Esophagus mucosa (tissue), 1 donor: ENCODE results near the gene RECQL5. TPM values are rescaled to one million over a fixed set of nuclear protein-coding genes. Genes with fewer than 3 reads are reported as not detected.
"Not testable (repeated sequence)": the region's sequence is repeated elsewhere in the genome, so short reads cannot be mapped to it uniquely, and the experiment has no call there.

Experiments used
- ATAC-seq: fragments of 200-7000 bp; cut with Tn5 transposase; one replicate; pipeline ENCODE4 v1.9.1; 2020
- total RNA-seq: library from RNA; stranded (reverse); gene quantifications from one replicate; pipeline ENCODE4 v1.2.4, GENCODE V29; 2023
- donor health status: DM: yes; HTN: yes; CAD: no.

RECQL5 gene
- total RNA-seq, 1 donor from 2014 or later: 36.6 TPM

GRCh38 chr17:75614556-75615270, 52.2 kb downstream of the RECQL5 start:
- ATAC-seq: no peak

GRCh38 chr17:75614006-75614405, 52.9 kb downstream of the RECQL5 start:
- ATAC-seq: no peak

GRCh38 chr17:75612906-75613626, 53.9 kb downstream of the RECQL5 start:
- no peak for ATAC-seq

GRCh38 chr17:75611851-75612429, 55.0 kb downstream of the RECQL5 start:
- no peak for ATAC-seq

GRCh38 chr17:75610103-75610984, 56.6 kb downstream of the RECQL5 start:
- ATAC-seq: peak; percentile 44

- ATAC-seq: no peak
These were observed 59.9 kb downstream of the RECQL5 start for GRCh38 chr17:75607086-75607485.

GRCh38 chr17:75605790-75606189, 61.2 kb downstream of the RECQL5 start:
- no peak for ATAC-seq

GRCh38 chr17:75604034-75604695, 62.8 kb downstream of the RECQL5 start:
- peak; percentile 68 for ATAC-seq

- ATAC-seq: no peak
These were observed 63.8 kb downstream of the RECQL5 start for GRCh38 chr17:75603123-75603522.

- ATAC-seq: peak; percentile 1
These were observed 64.3 kb downstream of the RECQL5 start for GRCh38 chr17:75602644-75603043.

- peak; percentile 77 for ATAC-seq
These were observed 65.6 kb downstream of the RECQL5 start for GRCh38 chr17:75601057-75601987.

GRCh38 chr17:75596320-75597087, 70.5 kb downstream of the RECQL5 start:
- ATAC-seq: no peak

GRCh38 chr17:75595920-75596313, 71.0 kb downstream of the RECQL5 start:
- ATAC-seq: no peak

- ATAC-seq: no peak
These were observed 71.6 kb downstream of the RECQL5 start for GRCh38 chr17:75595284-75595919.

- peak; percentile 10 for ATAC-seq
These were observed 72.3 kb downstream of the RECQL5 start for GRCh38 chr17:75594499-75595283.

GRCh38 chr17:75593430-75593829, 73.5 kb downstream of the RECQL5 start:
- ATAC-seq: not testable (repeated sequence)

GRCh38 chr17:75592348-75593020, 74.5 kb downstream of the RECQL5 start:
- no peak for ATAC-seq

- ATAC-seq: no peak
These were observed 75.1 kb downstream of the RECQL5 start for GRCh38 chr17:75591722-75592302.
